ENCODE measurements around the gene TPPP3.
"Not testable (repeated sequence)": the region's sequence is repeated elsewhere in the genome, so short reads cannot be mapped to it uniquely, and the experiment has no call there.

TPPP3 gene

GRCh38 chr16:67390816-67391423, 2.4 kb downstream of the TPPP3 start:
- DNase-seq (ENCODE audit: low spot score) (no peak), FAIRE-seq (no peak)

DNA sequence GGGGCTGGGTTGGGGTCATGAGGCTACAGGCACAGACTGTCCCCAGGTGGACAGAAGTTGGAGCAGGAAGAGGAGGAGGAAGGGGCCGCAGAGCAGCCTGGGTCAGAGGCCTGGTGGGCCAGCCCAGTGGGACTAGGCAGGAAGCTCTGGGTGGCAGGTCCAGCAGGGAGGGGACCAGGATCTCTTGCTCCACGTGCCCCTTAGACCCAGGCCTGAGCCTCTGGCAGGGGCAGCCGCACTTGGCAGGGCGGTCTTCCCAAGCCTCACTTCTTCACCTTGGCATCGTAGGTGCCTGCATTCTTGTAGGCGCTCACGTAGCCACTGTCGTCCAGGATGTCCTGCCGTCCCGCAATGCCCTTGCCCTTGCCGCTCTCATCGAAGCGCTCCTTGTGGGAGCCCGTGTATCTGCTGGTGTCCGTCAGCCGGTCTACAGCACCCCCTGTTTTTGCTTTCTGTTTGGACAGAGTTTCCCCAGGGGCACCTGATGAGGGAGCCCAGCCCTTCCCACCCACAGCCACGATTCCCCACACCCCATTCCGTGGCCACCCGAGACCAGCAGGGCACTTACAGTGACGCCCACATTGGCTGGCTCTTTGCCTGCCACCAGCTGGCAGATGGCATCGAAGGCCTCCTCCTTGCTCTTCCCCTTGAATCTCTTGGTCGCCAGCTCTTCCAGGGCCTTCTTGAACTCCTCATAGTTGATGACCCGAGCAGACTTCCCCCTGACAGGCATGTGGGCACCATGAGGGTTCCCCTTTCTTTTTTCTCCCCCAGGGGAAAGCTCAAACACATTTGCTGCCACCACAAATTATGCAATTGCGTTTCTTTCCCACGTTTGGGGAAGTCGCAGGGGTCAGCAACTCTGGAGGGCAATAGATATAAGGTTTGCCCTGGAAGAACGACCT, 3.1 kb downstream of the TPPP3 start:
- FAIRE-seq (no peak), DNase-seq (ENCODE audit: low spot score) (no peak)

- FAIRE-seq, result no peak
Measured at GRCh38 chr16:67388591-67388990, 4.7 kb downstream of the TPPP3 start.

DNA sequence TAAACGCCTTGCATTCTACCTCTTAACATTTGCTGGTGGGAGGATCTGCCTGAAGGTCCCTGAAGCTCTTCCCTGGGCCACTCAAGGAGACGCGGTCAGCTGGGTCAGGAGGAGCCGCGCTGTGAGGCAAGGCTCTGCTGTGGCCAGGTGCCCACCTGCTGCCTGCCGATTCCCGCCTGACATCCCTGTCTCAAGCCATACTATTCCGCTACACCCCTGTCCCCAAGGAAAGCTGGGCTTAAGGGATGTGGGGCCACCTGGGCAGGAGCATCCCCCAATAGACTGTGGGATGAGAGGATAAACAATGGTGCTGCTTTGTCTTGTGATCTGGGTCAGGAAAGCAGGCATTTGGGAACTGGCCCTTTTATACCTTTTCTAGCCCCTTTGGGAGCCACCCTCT, 5.1 kb downstream of the TPPP3 start:
- DNase-seq (ENCODE audit: low spot score) (no peak), FAIRE-seq (no peak)

More at GRCh38 chr16:67388591-67388990, 4.7 kb downstream of the TPPP3 start:
- no peak for DNase-seq (ENCODE audit: low spot score)

DNA sequence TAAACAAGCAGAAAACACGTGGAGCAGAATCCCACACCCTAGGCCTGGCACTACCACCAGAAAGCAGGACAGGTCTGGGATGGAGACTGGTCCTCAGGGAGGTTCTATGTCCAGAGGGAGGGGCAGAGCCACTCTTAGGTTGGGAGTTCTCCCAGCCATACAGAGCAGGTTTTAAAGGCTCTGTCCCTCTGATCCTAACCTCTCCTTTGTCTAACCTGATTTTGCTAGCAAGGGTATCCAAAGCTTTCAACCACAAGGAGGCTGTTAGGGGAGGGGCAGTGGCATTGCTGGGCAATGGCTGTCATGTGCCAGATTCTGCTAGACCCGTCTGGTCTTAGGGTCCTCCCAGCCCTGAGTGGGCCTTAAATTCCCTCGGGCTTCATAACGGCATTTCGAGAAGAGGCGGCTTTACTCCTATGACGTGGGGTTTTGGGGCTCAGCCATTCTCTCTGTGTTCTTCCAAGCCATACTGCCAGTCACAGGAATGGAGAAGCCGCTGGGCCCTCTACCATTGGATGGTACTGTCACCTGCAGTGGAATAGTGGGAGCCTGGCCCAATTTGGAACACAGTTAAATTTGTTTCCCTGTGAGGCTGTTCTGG, 5.7 kb downstream of the TPPP3 start:
- FAIRE-seq (no peak), DNase-seq (ENCODE audit: low spot score) (no peak)

DNA sequence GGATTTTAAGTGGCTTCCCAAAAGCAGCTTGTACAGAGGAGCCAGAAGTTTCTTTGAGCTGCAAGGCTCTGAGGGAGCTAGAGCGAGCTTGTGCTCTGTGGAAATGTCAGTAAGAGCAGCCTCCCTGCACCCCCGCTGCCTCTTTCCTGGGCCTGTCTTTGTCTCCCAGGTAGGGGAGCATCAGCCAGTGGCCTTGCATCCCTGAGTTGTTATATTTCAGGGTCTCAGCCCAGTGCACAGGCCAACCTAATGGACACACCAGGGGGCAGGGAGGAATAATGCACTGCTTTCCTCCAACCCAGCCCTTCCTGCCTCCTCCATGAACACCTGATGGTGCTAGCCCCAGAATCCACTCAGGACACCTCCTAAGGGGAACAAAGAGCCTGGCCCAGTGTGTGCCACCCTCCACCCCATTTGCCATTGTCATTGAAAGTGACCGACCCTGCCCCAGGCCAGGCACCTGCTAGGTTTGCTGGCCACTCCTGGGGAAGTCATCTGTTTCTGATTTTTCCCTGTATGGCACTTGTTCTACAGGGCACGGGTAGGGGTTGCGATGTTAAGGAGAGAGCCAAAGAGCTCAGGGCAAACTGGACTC, 6.3 kb downstream of the TPPP3 start:
- no peak for DNase-seq (ENCODE audit: low spot score)
- no peak for FAIRE-seq

GRCh38 chr16:67384778-67385510, 8.4 kb downstream of the TPPP3 start:
- FAIRE-seq, result no peak
- no peak for DNase-seq (ENCODE audit: low spot score)

GRCh38 chr16:67383284-67383683, 10.0 kb downstream of the TPPP3 start:
- no peak for DNase-seq (ENCODE audit: low spot score)
- no peak for FAIRE-seq

DNA sequence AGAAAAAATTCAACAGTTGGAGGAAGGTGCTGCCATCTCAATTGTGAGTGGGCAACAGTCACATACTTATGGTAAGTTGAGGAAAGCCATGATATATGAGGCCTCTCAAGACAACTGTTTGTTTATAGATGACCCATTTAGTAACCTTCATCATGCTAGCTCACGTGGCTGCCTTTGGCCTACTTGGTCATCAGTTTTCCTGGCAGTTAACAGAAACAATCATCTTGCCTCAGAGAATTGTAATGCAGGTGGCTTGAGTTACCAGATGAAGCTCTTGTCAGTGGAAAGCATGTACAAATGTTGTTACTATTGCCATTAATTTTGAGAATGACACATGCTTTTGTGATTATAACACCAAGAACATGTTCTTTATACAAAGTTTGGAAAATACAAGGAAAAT, 14.7 kb downstream of the TPPP3 start:
- FAIRE-seq (no peak), DNase-seq (ENCODE audit: low spot score) (no peak)

- DNase-seq (ENCODE audit: low spot score); FAIRE-seq: not testable (repeated sequence)
Measured at GRCh38 chr16:67376012-67376411, 17.3 kb downstream of the TPPP3 start.

DNA sequence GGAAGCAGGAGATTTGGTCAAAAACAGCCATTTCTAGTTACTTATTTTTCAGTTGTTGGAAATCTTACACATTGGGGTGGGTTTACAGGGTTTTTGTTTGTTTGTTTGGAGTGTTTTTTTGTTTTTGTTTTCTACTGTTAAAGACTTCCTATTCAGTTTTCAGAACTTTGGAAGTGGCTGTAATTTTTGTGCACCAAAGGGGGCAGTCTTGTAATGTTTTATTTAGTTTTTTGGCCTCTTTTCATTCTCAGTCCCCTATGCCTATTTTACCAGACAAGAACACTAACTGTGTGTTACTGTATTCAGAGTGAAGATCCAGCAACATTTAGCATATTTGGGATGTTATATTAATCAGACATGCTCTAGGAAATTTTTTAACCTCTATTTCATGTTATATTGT, 20.6 kb downstream of the TPPP3 start:
- no peak for DNase-seq (ENCODE audit: low spot score)

DNA sequence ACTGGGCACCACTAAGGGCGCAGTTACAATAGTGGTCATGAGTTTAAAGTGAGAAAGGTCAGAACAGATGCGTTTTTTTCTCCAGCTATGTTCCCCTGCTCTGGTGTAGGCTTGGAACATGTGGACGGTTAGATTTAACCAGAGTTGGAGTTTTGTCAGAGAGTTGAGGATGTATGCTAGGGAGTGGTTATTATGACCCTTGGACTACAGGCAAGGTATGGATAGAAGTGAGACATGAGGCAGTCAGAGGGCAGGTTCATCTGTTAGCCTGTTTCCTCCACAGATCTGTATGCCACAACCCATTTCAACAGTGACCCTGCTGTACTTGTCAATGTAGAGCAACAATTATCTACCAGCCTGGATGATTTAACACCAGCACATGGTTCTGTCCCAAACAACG, 22.6 kb downstream of the TPPP3 start:
- FAIRE-seq, result no peak

More for the DNA sequence above, 20.6 kb downstream of the TPPP3 start:
- no peak for FAIRE-seq

DNA sequence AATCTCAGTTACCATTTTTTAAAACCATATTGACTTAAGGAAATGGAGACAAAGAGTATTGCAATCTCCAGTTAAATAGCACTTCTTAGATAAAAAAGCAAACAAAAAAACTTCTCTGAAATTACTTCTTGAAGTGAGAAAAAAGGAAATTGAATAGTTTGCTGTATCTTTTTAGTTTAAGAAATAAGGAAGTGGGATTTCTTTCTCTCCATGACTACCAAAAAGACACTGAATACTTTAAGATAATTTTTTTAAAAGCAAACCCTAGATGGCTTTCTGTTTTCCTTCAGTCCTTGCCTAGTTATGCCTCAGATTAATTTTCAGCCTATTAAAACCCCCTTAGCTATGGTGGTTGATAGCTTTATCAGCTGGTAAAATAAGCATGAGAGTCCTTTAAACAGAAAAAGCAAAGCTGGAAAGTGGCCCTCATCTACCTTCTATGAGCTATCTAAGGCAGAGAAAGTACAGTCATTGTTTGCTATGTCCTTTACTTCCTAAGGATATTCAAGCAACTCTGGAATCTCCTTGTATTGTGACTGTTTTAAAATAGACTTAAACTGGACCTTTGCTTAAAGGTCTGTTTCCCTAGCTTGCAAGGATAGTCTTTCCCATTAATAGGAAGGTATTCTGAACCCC, 28.6 kb downstream of the TPPP3 start:
- FAIRE-seq, result no peak
- DNase-seq (ENCODE audit: low spot score), result no peak

More for the DNA sequence above, 22.6 kb downstream of the TPPP3 start:
- no peak for DNase-seq (ENCODE audit: low spot score)

GRCh38 chr16:67361038-67361437, 32.3 kb downstream of the TPPP3 start:
- DNase-seq (ENCODE audit: low spot score) (no peak), FAIRE-seq (no peak)

DNA sequence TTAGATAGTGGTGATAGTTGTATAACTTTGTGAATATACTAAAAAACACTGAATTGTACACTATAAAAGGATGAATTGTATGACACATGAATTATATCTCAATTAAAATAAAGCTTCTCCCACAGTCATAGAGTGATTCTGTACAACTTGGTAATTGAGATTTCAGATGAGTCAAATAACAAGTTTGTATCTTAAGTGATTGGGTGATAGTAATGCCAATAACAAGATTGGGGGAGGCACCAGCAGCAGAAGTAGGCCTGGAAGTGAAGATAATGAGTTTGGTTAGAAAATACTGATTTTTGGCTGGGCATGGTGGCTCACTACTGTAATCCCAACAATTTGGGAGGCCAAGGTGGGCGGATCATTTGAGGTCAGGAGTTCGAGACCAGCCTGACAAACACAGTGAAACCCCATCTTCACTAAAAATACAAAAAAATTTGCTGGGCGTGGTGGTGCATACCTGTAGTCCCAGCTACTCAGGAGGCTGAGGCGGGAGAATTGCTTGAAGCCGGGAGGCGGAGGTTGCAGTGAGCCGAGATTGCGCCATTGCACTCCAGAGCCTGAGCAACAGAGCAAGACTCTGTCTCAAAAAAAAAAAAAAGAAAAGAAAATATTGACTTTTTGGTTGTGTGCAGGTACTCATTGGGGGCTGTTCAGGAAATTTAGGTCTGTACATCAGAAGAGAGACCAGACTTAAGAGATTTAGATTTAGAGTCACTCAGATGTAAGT, 33.6 kb downstream of the TPPP3 start:
- not testable (repeated sequence) for DNase-seq (ENCODE audit: low spot score); FAIRE-seq

- FAIRE-seq, result no peak
- no peak for DNase-seq (ENCODE audit: low spot score)
Measured at GRCh38 chr16:67357561-67357960, 35.7 kb downstream of the TPPP3 start.

DNA sequence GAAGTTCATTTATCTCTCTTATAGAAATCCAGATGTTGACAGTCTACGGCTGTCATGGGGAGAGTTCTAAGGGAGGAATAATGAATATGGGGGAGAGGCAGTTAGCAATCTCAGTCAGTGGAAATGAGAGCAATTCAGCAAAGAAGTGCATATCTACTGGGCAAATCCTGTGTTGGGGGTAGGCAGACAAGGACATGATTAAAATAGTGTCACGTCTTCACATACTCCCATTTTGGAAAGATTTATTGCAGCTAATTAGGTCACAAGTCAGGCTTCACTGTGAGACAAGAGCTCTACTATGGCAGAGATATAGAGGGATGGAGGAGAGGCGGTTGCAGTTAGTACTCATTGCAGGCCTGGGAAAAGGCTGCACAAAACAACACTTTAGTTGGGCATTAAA, 36.9 kb downstream of the TPPP3 start:
- DNase-seq (ENCODE audit: low spot score) (no peak), FAIRE-seq (no peak)

DNA sequence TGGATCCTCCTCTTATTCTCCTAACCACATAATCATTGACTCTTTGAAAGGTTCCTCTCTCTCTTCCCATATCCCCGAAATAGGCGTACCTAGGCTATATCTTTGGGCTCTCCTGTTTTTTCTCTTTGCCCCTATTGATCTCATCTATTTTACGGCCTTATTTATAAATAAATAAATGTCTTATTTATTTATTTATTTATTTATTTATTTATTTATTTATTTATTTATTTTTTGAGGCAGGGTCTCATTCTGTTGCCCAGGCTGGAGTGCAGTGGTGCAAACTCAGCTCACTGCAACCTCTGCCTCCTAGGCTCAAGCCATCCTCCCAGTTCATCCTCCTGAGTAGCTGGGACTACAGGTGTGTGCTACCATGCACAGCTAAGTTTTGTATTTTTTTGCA, 40.8 kb downstream of the TPPP3 start:
- not testable (repeated sequence) for FAIRE-seq

DNA sequence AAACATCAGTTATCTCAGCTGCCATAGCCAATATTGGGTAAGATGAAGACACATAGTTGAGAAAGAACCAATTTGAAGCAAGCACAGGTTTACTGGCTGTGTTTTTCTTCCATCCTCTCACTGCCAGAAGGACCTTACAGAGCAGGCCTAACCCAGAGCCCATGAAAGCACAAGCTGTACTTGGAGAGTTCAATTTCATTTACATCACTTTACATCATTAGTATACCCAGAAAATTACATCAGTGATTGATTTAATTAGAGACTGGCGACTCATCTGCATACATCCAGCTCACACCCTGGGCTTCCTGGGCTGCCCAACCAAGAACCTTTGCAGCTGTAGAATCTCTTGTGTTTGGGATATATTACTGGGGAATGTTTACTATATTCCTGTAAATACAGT, 43.0 kb downstream of the TPPP3 start:
- DNase-seq (ENCODE audit: low spot score) (no peak), FAIRE-seq (no peak)

More for the DNA sequence above, 40.8 kb downstream of the TPPP3 start:
- DNase-seq (ENCODE audit: low spot score), result not testable (repeated sequence)

DNA sequence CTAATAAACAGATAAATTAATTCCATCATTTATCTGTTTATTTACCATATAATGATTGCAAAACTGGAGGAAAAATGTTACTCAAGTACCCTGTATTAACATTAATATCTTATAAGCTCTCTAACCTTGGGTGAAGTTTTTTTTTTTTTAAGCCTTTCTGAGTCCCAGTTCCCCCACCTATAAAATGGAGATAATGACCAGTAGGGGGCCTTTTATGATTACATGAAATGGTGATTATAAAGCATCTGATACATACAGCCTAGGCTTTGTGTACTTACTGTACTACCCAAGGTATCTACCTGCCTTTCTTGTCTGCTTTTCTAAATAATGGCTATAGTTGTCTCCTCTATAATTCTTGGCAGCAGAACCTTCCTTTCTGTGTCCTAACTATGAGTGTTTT, 44.1 kb downstream of the TPPP3 start:
- peak; percentile 8 for FAIRE-seq

More for the DNA sequence above, 44.1 kb downstream of the TPPP3 start:
- DNase-seq (ENCODE audit: low spot score), result no peak

Measured in RCC 7860 (cell line).